AG08395 (cell line): ENCODE results near the gene ARHGDIA.

Source experiments
- DNase-seq: peaks from one replicate; pipeline ENCODE4 v3.0.0; 2012; ENCODE audit warnings: mixed read lengths, low spot score

Gene ARHGDIA

GRCh38 chr17:81906476-81907218 is 35.5 kb upstream of the ARHGDIA start:
- no peak for DNase-seq

GRCh38 chr17:81905993-81906392 is 34.9 kb upstream of the ARHGDIA start:
- no peak for DNase-seq

GRCh38 chr17:81905424-81905875 is 34.3 kb upstream of the ARHGDIA start:
- no peak for DNase-seq

DNA sequence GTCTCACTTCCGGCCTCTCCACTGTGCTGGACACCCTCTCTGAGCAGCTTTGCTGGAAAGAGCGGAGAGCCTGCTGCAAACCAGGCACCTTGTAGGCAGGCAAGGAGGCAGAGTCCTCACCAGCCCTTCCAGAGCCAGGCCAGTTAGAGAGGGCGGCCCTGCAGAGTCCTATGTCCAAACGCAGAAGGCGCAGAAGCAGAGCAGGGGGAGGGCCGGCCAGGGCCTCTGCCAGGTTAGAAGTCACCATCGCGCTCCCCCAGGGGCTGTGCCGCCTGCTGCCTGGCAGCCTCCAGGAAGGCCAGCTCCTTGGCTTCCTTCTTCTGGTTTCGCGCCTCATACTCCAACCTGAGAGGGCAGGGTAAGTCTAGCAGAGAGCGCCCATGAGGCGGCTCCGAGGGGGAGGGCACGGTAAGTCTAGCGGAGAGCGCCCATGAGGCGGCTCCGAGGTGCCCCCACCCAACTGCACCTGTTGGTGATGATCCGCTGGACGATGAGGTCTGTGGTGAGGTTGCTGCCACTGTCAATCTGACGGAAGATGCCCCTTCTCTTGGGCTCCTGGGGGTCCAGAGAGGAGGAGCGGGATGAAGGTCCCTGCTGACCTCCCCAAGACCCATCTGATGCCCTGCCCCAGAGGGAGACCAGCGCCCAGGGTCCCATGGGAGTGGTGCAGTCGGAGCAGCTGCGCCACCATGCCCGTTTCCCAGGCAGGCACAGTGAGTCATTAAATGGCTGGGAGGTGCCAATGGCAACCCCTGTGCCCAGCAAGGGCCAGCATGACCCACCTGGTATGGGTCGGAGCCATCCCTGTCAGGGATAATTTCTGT is 33.7 kb upstream of the ARHGDIA start:
- no peak for DNase-seq

DNA sequence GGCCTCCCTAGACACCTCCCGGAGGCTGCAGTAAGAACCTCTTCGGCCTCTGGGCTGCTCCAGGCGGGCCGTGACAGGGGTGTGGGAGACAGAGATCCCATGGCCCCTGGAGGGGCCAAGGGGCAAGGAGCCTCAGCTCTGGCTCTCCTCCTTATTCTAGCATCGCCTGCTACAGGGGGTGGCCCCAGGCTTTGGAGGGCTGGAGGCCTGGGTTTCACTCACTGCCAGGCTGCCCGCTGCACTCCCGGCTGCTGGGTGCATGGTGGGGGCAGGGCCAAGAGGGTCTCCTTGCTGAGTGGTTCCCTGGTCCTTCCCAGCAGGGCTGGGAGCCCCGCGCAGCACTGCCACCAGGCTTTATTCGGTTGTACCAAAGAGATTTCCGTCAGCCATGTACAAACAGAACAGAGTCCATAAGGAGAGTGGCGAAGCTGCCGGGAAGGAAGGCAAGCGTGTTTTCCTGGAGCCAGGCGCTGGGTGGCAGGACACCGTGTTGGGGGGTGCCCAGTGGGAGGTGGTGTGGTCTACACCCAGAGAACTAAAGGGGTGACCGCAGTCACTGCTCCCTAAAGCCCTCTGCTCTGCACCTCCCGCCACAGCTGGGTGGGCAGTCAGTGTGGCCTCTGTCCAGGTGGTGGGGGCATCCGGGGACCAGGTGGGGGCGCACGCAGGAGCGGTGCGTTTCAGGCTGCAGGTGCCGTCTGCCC is 32.9 kb upstream of the ARHGDIA start:
- DNase-seq = no peak

- no peak for DNase-seq
Observed at GRCh38 chr17:81903415-81903831, 32.3 kb upstream of the ARHGDIA start.

DNA sequence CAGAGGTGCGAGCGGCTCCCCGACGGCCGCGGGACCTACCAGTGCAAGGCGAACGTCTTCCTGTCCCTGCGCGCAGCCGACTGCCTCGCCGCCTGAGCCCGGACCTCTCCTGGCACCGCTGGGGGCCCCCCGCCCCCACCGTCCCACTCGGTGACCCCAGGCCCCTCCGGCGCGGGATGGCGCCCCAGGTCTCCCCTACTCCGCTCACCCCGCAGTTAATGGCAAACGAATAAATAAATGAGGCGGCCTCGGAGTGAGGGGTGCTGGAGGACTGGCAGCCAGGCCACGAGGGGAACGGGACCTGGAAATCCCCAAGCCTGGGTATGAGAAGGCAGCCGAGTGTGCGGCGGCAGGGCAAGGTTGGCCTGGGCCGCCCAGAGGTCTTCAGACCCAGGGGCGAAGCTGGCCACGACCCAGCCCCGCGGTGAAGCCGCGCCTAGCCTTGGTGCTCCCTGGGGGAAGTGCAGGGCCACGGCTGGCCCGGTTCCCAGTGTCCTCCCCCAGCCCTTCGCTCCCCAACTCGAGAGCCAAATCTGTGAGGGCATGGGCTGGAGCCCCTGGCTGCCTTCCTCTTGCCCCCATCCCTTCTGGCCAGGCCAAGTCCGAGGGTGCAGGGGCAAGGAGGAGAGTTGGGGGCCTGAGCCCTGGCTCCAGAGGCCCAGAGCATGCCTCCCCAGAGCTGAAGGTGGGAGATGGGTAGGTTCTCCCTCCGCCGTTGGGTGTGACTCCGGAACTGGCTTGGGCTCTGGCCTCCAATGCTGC is 31.7 kb upstream of the ARHGDIA start:
- no peak for DNase-seq

GRCh38 chr17:81902023-81902652 is 31.0 kb upstream of the ARHGDIA start, which contains the start of gene NPB:
TSS of gene NPB (plus strand) at chr17:81902238. CDS start at chr17:81902278, 40 bp downstream.
- DNase-seq = no peak

DNA sequence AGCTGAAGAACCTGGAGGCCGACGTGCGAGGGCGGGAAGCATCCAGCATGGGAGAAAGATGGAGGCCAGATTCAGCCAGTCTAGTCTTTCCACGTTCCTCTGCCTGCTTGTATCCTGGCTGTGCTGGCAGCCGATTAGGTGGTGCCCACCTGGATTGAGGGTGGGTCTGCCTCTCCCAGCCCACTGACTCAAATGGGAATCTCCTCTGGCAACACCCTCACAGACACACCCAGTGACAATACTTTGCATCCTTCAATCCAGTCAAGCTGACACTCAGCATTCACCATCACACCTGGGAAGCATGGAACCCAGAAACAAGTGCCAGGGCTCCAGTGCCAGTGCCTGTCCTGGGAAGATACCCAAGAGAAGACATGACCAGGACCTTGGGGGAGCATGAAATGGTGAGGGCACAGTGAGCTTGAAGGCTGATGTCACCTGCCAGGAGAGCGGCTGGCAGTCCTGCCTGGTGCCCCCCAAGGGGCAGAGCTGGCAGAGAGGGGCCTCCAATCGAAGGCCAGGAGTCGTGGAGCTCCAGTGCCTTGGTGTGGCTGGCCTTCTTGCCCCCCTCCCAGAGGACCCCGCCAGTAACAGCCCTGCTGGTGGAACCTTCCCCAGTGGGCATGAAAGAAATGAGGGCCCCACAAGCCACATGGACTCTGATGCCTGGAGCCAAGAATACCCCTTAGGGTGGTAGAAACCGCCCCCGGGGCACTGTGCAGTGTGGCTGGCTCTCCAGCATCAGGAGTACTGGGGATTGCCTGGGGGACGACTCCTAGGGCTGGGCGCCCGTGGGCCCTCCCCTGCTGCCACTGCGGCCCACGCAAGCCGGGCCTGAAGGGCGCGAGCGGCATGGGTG is 30.3 kb upstream of the ARHGDIA start:
- DNase-seq = no peak

- no peak for DNase-seq
Observed at GRCh38 chr17:81900181-81900820, 29.2 kb upstream of the ARHGDIA start.

- DNase-seq = no peak
Observed at GRCh38 chr17:81899514-81900166, 28.5 kb upstream of the ARHGDIA start.

DNA sequence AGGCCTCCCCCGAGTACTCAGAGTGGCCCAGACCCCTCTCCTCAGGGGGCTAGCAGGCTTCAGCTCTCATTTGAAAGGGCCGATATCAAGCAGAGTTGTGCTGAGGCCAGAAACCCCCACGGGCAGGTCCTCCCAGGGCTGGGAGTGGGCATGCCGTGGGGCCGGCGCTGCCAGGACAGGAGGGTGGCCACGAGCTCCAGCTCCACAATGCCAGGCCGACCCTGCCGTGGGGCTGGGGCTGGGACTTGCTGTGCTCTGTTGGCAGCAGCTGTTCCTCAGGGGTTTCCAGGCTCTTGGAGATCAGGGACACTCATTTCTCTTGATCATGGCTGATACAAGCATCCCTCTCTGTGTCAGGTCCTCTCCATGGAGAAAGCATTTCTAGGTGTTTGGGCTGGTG is 27.7 kb upstream of the ARHGDIA start:
- no peak for DNase-seq

GRCh38 chr17:81898029-81898866 is 27.1 kb upstream of the ARHGDIA start:
- peak; percentile 88 for DNase-seq

- no peak for DNase-seq
Observed at GRCh38 chr17:81895400-81895799, 24.3 kb upstream of the ARHGDIA start.

DNA sequence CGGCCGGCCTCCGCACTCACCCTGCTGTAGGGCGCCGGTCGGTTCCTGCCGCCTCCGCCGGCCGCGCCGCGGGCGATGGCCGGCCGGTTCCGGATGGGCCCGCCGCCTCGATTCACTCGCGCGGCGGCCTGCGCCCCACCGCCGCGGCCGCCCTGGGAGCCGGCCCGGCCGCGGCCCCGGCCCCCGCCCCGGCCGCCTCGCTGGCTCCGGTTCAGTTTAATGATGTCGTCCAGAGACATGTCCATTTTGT is 20.1 kb upstream of the ARHGDIA start:
- no peak for DNase-seq

DNA sequence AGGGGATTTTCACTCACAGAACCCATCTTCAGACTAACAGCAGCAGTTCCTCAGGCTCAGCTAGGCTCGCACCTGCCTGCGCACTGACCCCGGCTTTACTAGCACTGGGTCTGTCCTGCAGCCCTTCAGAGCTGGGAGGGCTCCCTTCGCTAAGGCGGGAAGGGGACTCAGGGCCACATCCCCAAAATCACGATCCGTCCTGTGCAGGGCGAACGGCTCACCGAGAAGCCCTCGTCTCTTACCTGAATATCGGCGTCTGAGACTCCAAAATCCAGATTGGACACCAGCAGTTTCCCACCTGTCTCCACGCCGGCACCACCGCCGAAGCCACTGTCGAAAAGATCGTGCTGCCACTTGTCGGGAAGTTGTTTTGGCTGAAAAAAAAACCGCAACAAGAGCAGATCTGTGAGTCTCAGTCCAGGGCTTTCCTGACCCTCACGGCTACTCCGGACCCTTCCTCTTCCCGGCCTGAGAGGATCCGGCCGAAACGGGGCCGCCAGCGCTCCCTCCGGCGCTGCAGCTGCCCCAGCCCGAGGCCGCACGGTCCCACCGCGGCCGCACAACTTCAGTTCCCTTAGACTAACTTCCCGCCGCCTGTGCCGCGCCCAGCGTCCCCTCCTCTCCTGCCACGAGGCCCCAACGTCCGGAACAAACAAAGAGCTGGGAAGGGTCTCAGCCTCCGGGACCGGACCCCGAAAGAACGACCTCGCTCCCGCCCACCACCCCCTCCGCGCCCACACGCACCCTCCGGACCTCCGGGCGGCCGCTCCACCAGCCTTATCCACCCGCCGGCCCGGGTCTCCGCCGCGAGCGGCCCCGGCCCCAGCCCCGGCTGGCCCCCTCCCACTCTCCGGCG is 19.5 kb upstream of the ARHGDIA start:
- peak; percentile 10 for DNase-seq

GRCh38 chr17:81889602-81890001 is 18.5 kb upstream of the ARHGDIA start:
- no peak for DNase-seq
